OCI-LY1 (cell line): ENCODE results near the gene MON1A.
"Not testable (repeated sequence)": the region's sequence is repeated elsewhere in the genome, so short reads cannot be mapped to it uniquely, and the experiment has no call there.

Experiments used
- H2AFZ ChIP-seq: fragments of 200-600 bp; sonication (generic), shearing (Covaris generic); 2 replicates; pipeline ENCODE4 v1.6.0; 2014; ENCODE audit warnings: antibody characterized with exemption, mild to moderate bottlenecking, low read length
- H3F3A ChIP-seq: fragments of 200-600 bp; sonication (generic), shearing (Covaris generic); 2 replicates; pipeline ENCODE4 v1.6.0; 2014; ENCODE audit warnings: mild to moderate bottlenecking, antibody characterized with exemption, low read length, moderate library complexity; ENCODE audit not compliant: insufficient read depth
- H3K27ac ChIP-seq: fragments of 200-600 bp; sonication (generic); 2 replicates; pipeline ENCODE4 v1.5.1; 2014; ENCODE audit warnings: low read length, mixed run types, mild to moderate bottlenecking, low read depth; ENCODE audit not compliant: poor library complexity, severe bottlenecking
- H3K27me3 ChIP-seq: fragments of 200-600 bp; sonication (generic); 2 replicates; pipeline ENCODE4 v1.6.0; 2014; ENCODE audit warnings: antibody characterized with exemption, mild to moderate bottlenecking, low read length, moderate library complexity; ENCODE audit not compliant: insufficient read depth
- H3K36me3 ChIP-seq: fragments of 200-600 bp; sonication (generic); 2 replicates; pipeline ENCODE4 v1.6.1; 2014; ENCODE audit warnings: mild to moderate bottlenecking, antibody characterized with exemption, low read length, moderate library complexity, mixed read lengths; ENCODE audit not compliant: insufficient read depth
- H3K4me1 ChIP-seq: fragments of 200-600 bp; sonication (generic); 2 replicates; pipeline ENCODE4 v1.5.1; 2014; ENCODE audit warnings: mild to moderate bottlenecking, low read length, moderate library complexity; ENCODE audit not compliant: insufficient read depth, severe bottlenecking
- H3K4me2 ChIP-seq: fragments of 200-600 bp; sonication (generic), shearing (Covaris generic); 2 replicates; pipeline ENCODE4 v1.6.1; 2014; ENCODE audit warnings: low read length
- H3K4me3 ChIP-seq: fragments of 200-600 bp; sonication (generic); 2 replicates; pipeline ENCODE4 v1.5.1; 2014; ENCODE audit warnings: low read length, low read depth, mild to moderate bottlenecking, mixed read lengths; ENCODE audit not compliant: poor library complexity, severe bottlenecking
- H3K79me2 ChIP-seq: fragments of 200-600 bp; shearing (Covaris generic); 2 replicates; pipeline ENCODE4 v1.6.1; 2016; ENCODE audit warnings: mixed run types, low read length, mixed read lengths; ENCODE audit not compliant: insufficient read depth
- H3K9ac ChIP-seq: fragments of 200-600 bp; sonication (generic), shearing (Covaris generic); 2 replicates; pipeline ENCODE4 v1.6.1; 2014; ENCODE audit warnings: mild to moderate bottlenecking, low read length, mixed read lengths
- H3K9me2 ChIP-seq: fragments of 200-600 bp; sonication (generic), shearing (Covaris generic); 2 replicates; pipeline ENCODE4 v1.6.1; 2014; ENCODE audit warnings: low read depth, mild to moderate bottlenecking, low read length, mixed read lengths
- H3K9me3 ChIP-seq: fragments of 200-600 bp; shearing (Covaris generic); 2 replicates; pipeline ENCODE4 v1.6.1; 2014; ENCODE audit warnings: low read length, mixed read lengths
- H4K20me1 ChIP-seq: fragments of 200-600 bp; sonication (generic), shearing (Covaris generic); 2 replicates; pipeline ENCODE4 v1.6.0; 2016; ENCODE audit warnings: mild to moderate bottlenecking, low read length; ENCODE audit not compliant: insufficient read depth
- EZH2 ChIP-seq: fragments of 200-600 bp; sonication (generic), shearing (Covaris generic); IDR thresholded peaks from 2 replicates; pipeline ENCODE4 v1.8.0; 2017; ENCODE audit warnings: borderline replicate concordance, mixed run types, mild to moderate bottlenecking, antibody characterized with exemption, low read length, moderate library complexity, mixed read lengths
- TF ChIP-seq, protein P1 (sequence below): fragments of 200-600 bp; sonication (generic), shearing (Covaris generic); IDR thresholded peaks from 2 replicates; pipeline ENCODE4 v1.5.1; 2017; ENCODE audit warnings: mild to moderate bottlenecking, antibody characterized with exemption, low read length, moderate library complexity, mixed read lengths

Gene MON1A

DNA sequence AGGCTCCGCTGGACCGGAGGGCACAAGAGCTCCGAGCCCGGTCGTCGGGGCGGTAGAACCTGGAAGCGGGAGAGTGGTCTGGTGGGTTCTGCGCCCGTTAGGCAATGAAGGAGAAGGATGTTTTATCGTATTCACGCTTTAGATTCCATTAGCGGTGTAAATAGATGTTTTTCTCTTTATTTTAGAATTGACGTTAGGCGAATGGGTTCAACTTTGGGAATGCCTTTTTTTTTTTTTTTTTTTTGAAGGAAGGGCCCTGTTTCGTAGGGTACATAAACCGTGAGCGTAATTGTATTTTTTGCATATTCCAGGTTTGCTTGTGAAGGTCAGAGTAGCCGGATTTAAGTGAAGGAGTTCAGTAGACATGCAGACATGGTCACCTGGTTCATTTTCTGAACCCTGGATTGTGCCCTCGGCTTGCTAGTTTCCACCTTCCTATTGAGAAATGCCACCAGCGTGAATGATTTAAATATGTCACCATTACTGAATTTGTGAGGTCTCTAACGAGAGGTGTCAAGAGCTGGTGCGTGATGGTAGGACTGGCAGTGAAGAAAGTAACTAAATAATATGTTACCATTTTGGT is 11.1 kb upstream of the MON1A start:
- H3K36me3 ChIP-seq = peaks cover 28% of the 10 kb centered on the region
- peaks cover 51% of the 10 kb centered on the region for H3K79me2 ChIP-seq
- peak overlapping the region; percentile 91 for H3K4me2 ChIP-seq
- TF ChIP-seq, protein P1, sequence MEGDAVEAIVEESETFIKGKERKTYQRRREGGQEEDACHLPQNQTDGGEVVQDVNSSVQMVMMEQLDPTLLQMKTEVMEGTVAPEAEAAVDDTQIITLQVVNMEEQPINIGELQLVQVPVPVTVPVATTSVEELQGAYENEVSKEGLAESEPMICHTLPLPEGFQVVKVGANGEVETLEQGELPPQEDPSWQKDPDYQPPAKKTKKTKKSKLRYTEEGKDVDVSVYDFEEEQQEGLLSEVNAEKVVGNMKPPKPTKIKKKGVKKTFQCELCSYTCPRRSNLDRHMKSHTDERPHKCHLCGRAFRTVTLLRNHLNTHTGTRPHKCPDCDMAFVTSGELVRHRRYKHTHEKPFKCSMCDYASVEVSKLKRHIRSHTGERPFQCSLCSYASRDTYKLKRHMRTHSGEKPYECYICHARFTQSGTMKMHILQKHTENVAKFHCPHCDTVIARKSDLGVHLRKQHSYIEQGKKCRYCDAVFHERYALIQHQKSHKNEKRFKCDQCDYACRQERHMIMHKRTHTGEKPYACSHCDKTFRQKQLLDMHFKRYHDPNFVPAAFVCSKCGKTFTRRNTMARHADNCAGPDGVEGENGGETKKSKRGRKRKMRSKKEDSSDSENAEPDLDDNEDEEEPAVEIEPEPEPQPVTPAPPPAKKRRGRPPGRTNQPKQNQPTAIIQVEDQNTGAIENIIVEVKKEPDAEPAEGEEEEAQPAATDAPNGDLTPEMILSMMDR = no peak
- no peak for TF ChIP-seq EZH2
- H3K9me3 ChIP-seq = no peaks in the 10 kb centered on the region
- H3F3A ChIP-seq = no peaks in the 10 kb centered on the region
- no peaks in the 10 kb centered on the region for H3K27me3 ChIP-seq
- peak overlapping the region; percentile 80 for H3K9ac ChIP-seq
- H4K20me1 ChIP-seq = no peaks in the 10 kb centered on the region
- peaks cover 26% of the 10 kb centered on the region for H3K4me1 ChIP-seq
- H3K27ac ChIP-seq = peak overlapping the region; percentile 77
- H3K9me2 ChIP-seq = no peaks in the 10 kb centered on the region
- H3K4me3 ChIP-seq = peak overlapping the region; percentile 82
- H2AFZ ChIP-seq = no peak overlapping the region

GRCh38 chr3:49939858-49940666 is 10.5 kb upstream of the MON1A start, which contains the start of gene RBM6:
Gene RBM6 (plus strand): TSS chr3:49940150. CDS start chr3:49962642, 22,492 bp downstream.
- Histone ChIP-seq H3K9me3 (no peaks in the 10 kb centered on the region), H3K27ac (peak within 1 kb of the TSS; percentile 77), H3K79me2 (peaks cover 44% of the 10 kb centered on the region), H3K27me3 (no peaks in the 10 kb centered on the region), H3K9me2 (no peaks in the 10 kb centered on the region), H3K36me3 (peaks cover 21% of the 10 kb centered on the region), H3K4me2 (peak within 1 kb of the TSS; percentile 91), H3K9ac (peak within 1 kb of the TSS; percentile 80), H4K20me1 (no peaks in the 10 kb centered on the region), H3F3A (no peaks in the 10 kb centered on the region), H3K4me3 (peak within 1 kb of the TSS; percentile 82), H2AFZ (no peak within 1 kb of the TSS), H3K4me1 (peaks cover 26% of the 10 kb centered on the region)
- TF ChIP-seq, protein P1 = no peak
- no peak for TF ChIP-seq EZH2

DNA sequence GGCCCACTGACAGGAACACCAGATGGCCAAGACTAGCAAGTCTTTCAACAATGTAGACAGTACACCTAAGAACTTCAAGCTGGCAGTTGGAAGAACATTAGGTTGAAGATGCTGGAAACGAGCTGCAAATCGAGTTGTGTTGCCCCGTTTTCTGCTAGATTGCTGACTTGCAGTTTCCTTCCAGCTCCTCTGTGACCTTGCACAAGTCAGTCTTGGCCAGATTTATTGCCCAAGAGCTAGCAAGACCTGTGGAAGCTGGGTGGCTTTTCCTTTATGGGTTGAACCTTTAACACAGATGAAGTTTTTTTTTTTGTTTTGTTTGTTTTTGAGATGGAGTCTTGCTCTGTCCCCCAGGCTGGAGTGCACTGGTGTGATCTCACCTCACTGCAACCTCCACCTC is 7.5 kb upstream of the MON1A start:
- TF ChIP-seq EZH2 = no peak
- TF ChIP-seq, protein P1 = no peak
- H3F3A ChIP-seq = no peaks in the 10 kb centered on the region
- peaks cover 17% of the 10 kb centered on the region for H3K4me1 ChIP-seq
- H3K4me3 ChIP-seq = no peak overlapping the region
- no peaks in the 10 kb centered on the region for H3K36me3 ChIP-seq
- H3K27ac ChIP-seq = no peak overlapping the region
- H3K9me3 ChIP-seq = no peaks in the 10 kb centered on the region
- no peaks in the 10 kb centered on the region for H3K9me2 ChIP-seq
- no peaks in the 10 kb centered on the region for H3K27me3 ChIP-seq
- no peak overlapping the region for H3K4me2 ChIP-seq
- peaks cover 17% of the 10 kb centered on the region for H3K79me2 ChIP-seq
- no peak overlapping the region for H3K9ac ChIP-seq
- no peak overlapping the region for H2AFZ ChIP-seq
- no peaks in the 10 kb centered on the region for H4K20me1 ChIP-seq

GRCh38 chr3:49932281-49932680 is 2.7 kb upstream of the MON1A start:
- H3K9me2 ChIP-seq, H3K4me3 ChIP-seq, H3K27me3 ChIP-seq, H3K79me2 ChIP-seq, H4K20me1 ChIP-seq, H3K9ac ChIP-seq, H2AFZ ChIP-seq, H3F3A ChIP-seq, H3K27ac ChIP-seq, H3K9me3 ChIP-seq, H3K4me2 ChIP-seq, H3K36me3 ChIP-seq: not testable (repeated sequence)
- H3K4me1 ChIP-seq = peaks cover 30% of the 10 kb centered on the region
